Measurements from ENCODE around the gene FHIT.

DNA sequence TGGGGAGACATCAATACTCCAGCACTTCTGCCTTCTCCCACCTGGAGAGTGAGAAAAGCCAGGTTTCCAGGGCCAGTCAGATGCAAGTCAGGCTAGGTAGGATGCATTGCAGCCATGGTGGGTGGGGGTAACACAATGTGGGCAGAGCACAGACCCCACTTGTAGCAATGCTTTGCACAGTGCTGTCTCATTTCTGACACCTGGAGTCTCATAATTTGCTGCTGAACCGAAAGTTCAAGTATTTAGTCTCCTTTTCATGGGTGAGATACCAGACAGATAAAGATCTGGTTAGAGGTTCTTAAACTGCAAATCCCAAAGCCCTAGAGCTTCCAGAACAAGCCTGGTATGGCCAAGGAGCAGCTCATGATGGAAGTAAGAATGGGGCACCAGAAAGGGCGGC, 1321.1 kb downstream of the FHIT start:
- TF ChIP-seq POLR2A (IDR thresholded peaks at IDR 0.05; ENCODE audit: low read depth, low read length) (no peak), TAF1 (IDR thresholded peaks at IDR 0.05; ENCODE audit: borderline replicate concordance, low read depth, low read length) (no peak), POLR2AphosphoS5 (IDR thresholded peaks at IDR 0.05; ENCODE audit: low read depth, low read length) (no peak)

Data from GM12892 (cell line).